ENCODE measurements around the gene SSX2IP. TPM values are rescaled to one million over a fixed set of nuclear protein-coding genes. Genes with fewer than 3 reads are reported as not detected.

Gene SSX2IP
- total RNA-seq, 1 donor from 2014 or later, result 12.5 TPM

GRCh38 chr1:84720221-84720780, 30.0 kb upstream of the SSX2IP start:
- no peak overlapping the region for H3K4me3 ChIP-seq (ENCODE audit: low read depth, low read length)
- DNase-seq (ENCODE audit: low read depth), result no peak
- TF ChIP-seq CTCF (conservative IDR thresholded peaks at IDR 0.05; ENCODE audit: low read depth, low read length), result no peak

- peak overlapping the region; percentile 6 for H3K4me3 ChIP-seq (ENCODE audit: low read depth, low read length)
- no peak for TF ChIP-seq CTCF (conservative IDR thresholded peaks at IDR 0.05; ENCODE audit: low read depth, low read length)
- DNase-seq (ENCODE audit: low read depth), result no peak
Measured at GRCh38 chr1:84719543-84720217, 29.4 kb upstream of the SSX2IP start.

- no peak for TF ChIP-seq CTCF (conservative IDR thresholded peaks at IDR 0.05; ENCODE audit: low read depth, low read length)
- DNase-seq (ENCODE audit: low read depth), result no peak
- H3K4me3 ChIP-seq (ENCODE audit: low read depth, low read length), result no peak overlapping the region
Measured at GRCh38 chr1:84715342-84716019, 25.2 kb upstream of the SSX2IP start.

GRCh38 chr1:84712276-84712874, 22.1 kb upstream of the SSX2IP start:
- DNase-seq (ENCODE audit: low read depth), result no peak
- no peak for TF ChIP-seq CTCF (conservative IDR thresholded peaks at IDR 0.05; ENCODE audit: low read depth, low read length)
- H3K4me3 ChIP-seq (ENCODE audit: low read depth, low read length), result no peak overlapping the region

GRCh38 chr1:84711869-84712268, 21.6 kb upstream of the SSX2IP start:
- TF ChIP-seq CTCF (conservative IDR thresholded peaks at IDR 0.05; ENCODE audit: low read depth, low read length), result no peak
- no peak overlapping the region for H3K4me3 ChIP-seq (ENCODE audit: low read depth, low read length)
- no peak for DNase-seq (ENCODE audit: low read depth)

- no peak for DNase-seq (ENCODE audit: low read depth)
- no peak for TF ChIP-seq CTCF (conservative IDR thresholded peaks at IDR 0.05; ENCODE audit: low read depth, low read length)
- no peak overlapping the region for H3K4me3 ChIP-seq (ENCODE audit: low read depth, low read length)
Measured at GRCh38 chr1:84711121-84711520, 20.9 kb upstream of the SSX2IP start.

All from epithelial cell of proximal tubule (primary cell).